ENCODE data around the gene POLN.
A peak's percentile ranks its signal among the peaks of the same experiment; 100 is the strongest.
"Not testable (repeated sequence)": the region's sequence is repeated elsewhere in the genome, so short reads cannot be mapped to it uniquely, and the experiment has no call there.

POLN gene

DNA sequence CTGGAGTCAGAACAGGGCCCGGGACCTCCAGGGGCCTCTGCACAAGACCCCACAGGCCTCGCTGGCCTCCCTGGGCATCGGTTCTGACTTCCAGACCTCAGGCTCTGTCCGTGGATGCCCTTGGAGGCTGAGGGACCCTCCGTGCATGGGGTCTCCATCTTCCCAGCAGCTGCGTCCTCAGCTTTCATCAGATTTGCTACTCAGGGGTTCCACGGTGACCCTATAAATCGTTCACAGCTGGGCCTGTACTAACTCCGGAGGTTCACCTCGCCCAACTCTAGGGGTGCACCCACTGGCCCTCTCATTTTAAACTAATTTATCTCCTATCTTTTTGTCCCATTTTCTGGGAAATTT, 33.1 kb upstream of the POLN start:
- not testable (repeated sequence) for DNase-seq

- no peak for DNase-seq
These were observed 32.6 kb upstream of the POLN start for GRCh38 chr4:2274320-2275043.

GRCh38 chr4:2273657-2274319, 31.9 kb upstream of the POLN start:
- no peak for DNase-seq

GRCh38 chr4:2273221-2273620, 31.3 kb upstream of the POLN start:
- no peak for DNase-seq

- DNase-seq, result no peak
These were observed 30.9 kb upstream of the POLN start for GRCh38 chr4:2272828-2273120.

GRCh38 chr4:2272026-2272827, 30.3 kb upstream of the POLN start:
- no peak for DNase-seq

DNA sequence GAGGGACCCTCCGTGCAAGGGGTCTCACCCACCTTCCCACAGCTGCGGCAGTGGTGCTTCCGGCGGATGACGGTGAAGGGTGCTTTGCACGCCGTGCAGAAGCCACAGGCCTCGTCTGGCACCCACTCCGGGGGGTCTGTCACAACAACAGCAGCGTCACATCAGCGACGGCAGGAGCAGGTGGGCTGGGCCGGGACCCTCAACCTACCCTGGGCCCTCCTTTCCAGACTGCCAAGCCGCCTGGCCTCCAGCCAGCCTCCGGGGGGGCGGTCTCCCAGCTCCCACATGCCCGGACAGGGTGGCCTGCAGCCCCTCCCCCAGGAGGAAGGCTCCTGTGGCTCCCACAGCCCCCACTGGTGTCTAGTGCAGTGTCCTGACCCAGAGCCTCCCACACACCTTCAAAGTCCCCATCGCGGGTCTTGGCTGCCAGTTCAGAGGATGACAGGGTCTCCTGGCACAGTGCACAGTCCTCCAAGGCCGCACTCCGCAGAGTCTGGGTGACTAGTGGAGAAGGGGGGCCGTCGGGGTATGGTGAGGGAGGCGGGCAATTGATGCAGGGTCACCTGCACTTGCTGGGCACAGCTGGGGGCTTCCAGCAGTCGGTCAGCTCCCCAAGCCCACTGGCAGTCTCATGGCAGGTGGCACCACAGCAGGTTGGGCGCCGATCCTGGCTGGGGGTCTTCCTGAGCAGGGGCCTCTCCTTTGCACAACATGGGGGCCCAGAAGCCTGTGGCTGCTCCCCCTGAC, 29.5 kb upstream of the POLN start:
- DNase-seq, result no peak

DNA sequence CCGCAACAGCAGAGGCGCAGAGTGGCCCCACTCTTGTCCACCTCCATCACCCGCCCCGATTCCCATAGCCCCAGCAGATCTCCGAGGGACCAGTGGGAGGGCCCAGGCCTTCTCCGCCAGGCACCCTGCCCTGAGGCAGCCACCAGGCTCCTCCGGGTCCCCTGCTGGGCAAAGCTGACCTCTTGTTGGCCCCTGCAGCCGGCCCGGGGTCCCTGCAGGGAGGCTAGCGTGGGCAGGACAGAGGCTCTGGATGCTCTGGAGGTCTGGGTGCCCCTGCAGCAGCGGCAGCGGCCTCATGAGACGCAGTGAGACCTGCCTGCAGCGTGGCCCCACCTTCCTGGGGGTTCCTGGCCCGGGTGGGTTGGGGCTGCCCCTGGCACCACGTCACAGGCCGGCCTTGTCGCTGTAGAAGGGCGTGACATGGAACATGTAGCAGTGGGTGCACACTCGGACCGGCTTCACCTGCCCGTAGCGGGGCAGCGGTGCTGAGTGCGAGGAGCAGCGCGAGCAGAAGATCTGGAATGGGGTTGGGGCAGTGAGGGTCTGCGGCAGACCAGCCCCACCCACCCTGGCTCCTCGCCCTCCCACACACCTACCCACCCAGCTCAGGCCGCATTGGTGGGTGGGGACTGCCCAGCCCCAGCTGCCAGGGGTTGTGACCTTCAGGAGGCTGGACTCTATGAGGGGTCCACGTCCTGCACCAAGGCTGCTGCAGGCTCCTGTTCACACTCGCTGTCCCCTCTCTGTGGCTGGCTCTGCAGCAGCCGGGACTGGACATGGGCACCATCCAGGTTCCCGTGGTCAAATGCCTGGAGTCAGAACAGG, 28.6 kb upstream of the POLN start:
- no peak for DNase-seq

- no peak for DNase-seq
These were observed 27.8 kb upstream of the POLN start for GRCh38 chr4:2269618-2270163.

- DNase-seq, result no peak
These were observed 27.2 kb upstream of the POLN start for GRCh38 chr4:2269206-2269531.

DNA sequence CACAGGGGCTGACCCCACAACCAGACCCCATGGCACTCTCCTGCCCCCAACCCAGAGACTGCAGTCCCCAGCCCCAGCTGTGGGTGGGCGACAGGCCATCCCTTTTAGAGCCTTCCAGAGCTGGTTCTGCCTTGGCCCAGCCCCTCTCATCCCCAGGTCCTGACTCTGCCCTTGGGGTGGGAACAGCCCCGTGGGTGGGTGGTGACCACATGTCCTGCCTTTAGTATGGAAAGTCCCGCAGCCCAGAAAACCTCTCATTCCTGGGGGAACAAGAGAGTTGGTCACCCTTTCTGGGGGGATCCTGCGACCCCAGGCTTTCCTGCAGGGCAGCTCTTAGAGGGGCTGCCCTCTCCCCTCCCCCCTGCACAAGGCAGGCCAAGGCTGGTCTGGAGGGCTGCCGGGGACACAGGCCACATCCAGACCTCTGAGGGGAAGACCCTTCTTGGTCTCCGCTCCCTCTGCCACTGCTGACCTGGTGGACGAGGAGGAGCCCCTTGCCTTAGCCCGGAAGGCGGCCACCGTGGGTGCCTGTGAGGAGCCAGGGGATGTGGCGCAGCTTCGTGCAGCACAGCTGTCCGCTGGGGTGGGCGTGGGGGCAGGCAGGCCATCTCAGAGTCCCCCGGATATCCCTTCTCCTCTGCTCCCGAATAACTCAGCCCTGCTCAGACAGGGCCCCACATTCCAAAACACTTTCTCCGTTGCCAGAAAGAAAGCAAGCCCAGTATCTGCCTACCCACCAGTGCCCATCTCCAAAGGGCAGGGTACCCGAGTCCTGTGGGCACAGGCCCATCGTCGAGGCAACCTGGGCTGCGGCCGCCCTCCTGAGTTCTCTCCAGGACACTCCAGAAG, 26.7 kb upstream of the POLN start:
- DNase-seq, result no peak

GRCh38 chr4:2267841-2268240, 25.9 kb upstream of the POLN start:
- DNase-seq, result no peak

DNA sequence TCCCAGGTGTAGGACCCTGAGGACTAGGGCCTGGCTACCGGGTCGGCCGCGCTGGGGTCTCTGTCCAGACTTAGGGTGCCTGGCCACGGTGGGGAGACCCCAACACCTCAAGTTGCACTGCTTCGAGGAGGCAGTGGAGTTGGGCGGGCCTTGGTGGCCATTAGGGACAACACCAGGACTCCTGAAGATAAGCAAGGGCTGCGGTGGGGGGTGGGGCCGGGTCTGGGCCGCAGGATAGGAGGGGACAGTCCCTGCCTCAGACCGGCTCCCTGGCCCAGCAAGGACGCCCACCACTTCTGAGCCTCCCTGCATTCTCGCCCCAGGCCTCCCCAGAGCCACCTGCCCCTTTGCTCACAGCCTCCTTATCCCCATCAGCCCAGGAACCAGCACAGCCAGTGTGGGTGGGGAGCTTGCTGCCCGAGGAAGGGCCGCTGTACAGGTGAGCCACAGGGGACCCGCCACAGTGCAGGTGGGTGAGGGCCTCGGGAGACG, 25.4 kb upstream of the POLN start:
- peak; percentile 53 for DNase-seq

DNA sequence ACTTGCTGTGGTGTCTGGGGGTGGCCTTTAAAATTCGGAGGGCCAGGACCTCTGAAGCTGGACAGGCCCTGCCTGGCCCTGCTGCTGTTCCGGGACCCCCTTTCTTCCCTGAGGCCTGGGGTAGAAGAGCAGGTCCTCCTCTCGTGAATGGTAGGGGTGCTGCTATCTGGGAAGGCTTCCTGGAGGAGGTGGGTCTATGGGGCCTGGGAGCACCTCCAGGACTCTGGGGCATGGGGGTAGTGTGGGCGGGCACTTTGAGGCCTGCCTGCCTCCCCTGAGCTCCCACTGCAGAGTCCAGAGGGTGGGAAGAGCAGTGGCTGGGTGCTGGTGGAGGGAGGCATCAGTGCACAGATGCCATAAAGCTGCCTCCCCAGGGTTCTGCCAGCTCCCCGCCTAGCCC, 24.9 kb upstream of the POLN start:
- DNase-seq, result no peak

DNA sequence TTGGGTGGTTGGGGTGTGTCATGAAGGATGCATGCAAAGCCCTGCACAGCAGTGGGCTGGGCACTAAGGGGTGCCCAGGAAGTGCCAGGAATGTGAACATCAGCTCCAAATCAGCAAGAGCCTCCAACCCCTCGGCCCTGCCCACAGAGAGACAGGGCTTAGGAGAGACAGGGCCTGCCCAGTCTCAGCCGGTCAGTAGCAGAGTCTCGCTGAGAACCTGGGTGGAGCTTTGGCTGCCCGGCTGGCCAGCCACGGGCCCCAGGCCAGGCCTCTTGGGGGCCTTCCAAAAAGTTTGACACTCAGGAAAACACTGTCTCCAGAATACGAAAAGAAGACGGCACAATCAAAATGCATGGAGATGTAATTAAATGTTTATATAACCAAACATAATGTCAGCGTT, 24.3 kb upstream of the POLN start:
- no peak for DNase-seq

DNA sequence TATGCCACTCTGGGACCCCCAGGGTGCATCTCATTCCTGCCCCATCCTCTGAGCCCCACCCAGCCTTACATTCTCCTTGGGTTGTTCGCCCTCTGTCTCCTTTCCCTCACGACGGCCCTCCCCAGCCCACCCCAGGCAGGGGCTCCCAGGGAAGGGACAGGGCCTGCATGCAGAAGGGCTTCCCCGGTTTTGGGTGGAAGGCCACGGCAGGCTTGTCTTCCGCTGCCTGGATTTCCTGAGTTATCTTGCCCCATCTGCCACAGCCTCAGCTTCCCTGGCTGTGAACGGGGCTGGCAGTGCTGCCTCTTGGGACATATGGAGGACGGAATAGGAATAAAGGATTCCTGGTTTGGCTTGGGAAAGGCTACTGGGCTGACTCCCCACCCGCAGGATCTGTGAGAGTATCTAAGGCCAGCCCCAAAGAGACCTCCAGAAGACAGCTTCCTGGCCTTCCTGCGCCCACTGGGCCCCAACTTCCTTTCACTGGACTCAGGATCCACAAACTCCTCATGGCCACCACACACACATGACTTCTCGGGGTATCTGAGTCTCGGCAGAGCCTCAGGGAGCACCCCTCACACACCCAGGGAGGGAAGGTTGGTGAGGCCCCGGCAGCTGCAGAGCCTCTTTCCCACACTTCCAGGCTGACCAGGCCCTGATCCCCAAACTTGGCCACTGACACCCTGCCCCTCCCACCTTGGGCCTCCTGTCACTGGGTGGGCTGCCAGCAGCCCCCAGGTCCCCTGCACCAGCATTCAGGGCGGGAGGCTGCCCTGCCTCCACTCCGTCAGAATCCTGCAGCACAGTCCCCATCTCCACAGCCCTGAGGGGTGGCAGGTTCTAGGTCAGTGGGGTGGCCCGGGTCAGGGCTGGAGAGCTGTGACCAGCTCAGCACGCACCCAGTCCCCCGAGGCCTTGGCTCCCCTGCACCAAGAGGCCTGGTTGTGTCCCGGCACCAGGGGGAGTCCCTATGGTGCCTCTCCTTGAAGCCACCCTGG, 23.5 kb upstream of the POLN start:
- no peak for DNase-seq

DNA sequence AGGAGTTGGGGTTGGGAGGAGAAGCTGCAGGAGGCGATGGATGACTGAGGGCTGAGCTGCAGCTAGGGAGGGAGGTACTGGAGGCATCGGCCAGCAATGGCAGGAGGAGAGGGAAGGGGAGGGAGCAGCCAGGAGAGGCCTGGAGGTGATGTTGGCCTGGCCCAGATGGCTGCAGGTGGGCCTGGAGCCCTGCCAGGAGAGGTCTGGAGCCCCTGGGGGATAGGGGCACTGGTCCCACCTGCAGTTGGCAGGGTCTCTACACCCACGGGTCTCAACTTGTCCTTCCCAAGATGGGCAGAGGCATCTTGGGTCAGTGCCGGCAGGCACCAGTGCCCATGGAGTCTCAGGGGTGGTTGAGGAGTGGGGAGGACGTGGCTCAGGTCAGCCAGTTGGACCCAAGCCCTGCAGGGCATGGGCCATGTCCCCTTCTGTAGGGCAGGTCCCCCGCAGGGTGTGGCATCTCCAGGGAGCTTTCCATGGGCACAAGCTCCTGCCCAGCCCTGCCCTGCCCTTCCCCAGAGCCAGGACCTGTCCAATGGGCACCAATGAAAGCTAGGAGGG, 22.6 kb upstream of the POLN start:
- no peak for DNase-seq

- no peak for DNase-seq
These were observed 22.0 kb upstream of the POLN start for GRCh38 chr4:2263926-2264321.

- no peak for DNase-seq
These were observed 21.0 kb upstream of the POLN start for GRCh38 chr4:2262944-2263250.
